ENCODE results near the gene ZNF425.

DNA sequence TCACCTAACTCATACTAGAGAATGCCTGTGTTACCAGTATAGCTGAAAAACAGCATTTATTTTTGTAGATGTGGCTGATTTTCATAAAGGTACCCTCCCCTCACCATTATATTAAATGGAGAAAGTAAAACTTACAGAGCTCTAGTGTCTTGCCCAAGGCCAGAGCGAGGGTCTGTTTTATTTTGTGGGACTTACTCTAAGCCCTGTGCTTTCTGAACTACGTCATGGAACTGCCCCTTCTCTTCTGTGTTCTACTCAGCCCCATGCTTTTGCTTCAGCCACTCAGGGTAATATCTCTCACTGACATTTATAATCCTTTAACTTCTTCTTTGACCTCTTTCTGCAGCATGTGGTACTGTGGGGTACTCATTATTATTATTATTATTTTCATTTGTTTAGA lies 25.3 kb downstream of the ZNF425 start:
- no peak for TF ChIP-seq EZH2 (IDR thresholded peaks at IDR 0.05; ENCODE audit: borderline replicate concordance, low read length)
- TF ChIP-seq, protein P1, sequence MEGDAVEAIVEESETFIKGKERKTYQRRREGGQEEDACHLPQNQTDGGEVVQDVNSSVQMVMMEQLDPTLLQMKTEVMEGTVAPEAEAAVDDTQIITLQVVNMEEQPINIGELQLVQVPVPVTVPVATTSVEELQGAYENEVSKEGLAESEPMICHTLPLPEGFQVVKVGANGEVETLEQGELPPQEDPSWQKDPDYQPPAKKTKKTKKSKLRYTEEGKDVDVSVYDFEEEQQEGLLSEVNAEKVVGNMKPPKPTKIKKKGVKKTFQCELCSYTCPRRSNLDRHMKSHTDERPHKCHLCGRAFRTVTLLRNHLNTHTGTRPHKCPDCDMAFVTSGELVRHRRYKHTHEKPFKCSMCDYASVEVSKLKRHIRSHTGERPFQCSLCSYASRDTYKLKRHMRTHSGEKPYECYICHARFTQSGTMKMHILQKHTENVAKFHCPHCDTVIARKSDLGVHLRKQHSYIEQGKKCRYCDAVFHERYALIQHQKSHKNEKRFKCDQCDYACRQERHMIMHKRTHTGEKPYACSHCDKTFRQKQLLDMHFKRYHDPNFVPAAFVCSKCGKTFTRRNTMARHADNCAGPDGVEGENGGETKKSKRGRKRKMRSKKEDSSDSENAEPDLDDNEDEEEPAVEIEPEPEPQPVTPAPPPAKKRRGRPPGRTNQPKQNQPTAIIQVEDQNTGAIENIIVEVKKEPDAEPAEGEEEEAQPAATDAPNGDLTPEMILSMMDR (IDR thresholded peaks at IDR 0.05; ENCODE audit: low read length): no peak

All from OCI-LY1 (cell line).